ENCODE results near the gene GJB2. TPM values are rescaled to one million over a fixed set of nuclear protein-coding genes. Genes with fewer than 3 reads are reported as not detected.

The GJB2 gene
- total and polyA plus RNA-seq, 10 of the 15 experiments (the other 5 are each of a cell fraction or from before 2014, with no cell fraction given), result 0.07 to 0.59 (median 0.31) TPM; not detected in 1

- H3K4me2 ChIP-seq (ENCODE audit: control insufficient read depth, insufficient read depth), result no peak overlapping the region
- TF ChIP-seq NKRF (conservative IDR thresholded peaks at IDR 0.05), result no peak
- SMC1A ChIA-PET (ENCODE audit: uncharacterized antibody, unreplicated experiment), result no interaction called here
- ATAC-seq (no peak), DNase-seq (ENCODE audit: low read depth, low spot score) (no peak), FAIRE-seq (no peak)
- H3K9me3 ChIP-seq (replicated peaks; ENCODE audit: control insufficient read depth, insufficient read depth, low read length), result no peaks in the 10 kb centered on the region
- no peaks in the 10 kb centered on the region for H4K20me1 ChIP-seq (ENCODE audit: control insufficient read depth, insufficient read depth)
- RAD21 ChIA-PET (ENCODE audit: unreplicated experiment), result no interaction called here
- H3K79me2 ChIP-seq (ENCODE audit: control insufficient read depth, insufficient read depth, low read length), result no peaks in the 10 kb centered on the region
- peaks cover 0 to 3% of the 10 kb centered on the region in 2 experiments; a peak in 2 of 4 replicates for H3K27me3 ChIP-seq (replicated peaks in 1 of 2; ENCODE audit: control insufficient read depth in 2 of 2, insufficient read depth in 2 of 2, low read length in 1 of 2)
- in situ Hi-C loops (cut with MboI), result no loop called here
- H2AFZ ChIP-seq (ENCODE audit: control insufficient read depth, low read depth, low read length), result no peak overlapping the region
- H3K4me1 ChIP-seq (ENCODE audit: control insufficient read depth, insufficient read depth, low read length), result no peaks in the 10 kb centered on the region
- POLR2A ChIA-PET, result no interaction called here
- BruUV-seq (replicated peaks), result no TSS peak
- no peak overlapping the region for H3K4me3 ChIP-seq
- no peak overlapping the region for H3K27ac ChIP-seq (ENCODE audit: control insufficient read depth, insufficient read depth)
- CTCF ChIA-PET, result no interaction called here
- intact Hi-C loops (cut with micrococcal nuclease; ENCODE audit: unreplicated experiment), result no loop called here
- H3K9ac ChIP-seq (ENCODE audit: control insufficient read depth, insufficient read depth, low read length), result no peak overlapping the region
- WGBS (ENCODE audit: insufficient coverage, insufficient replicate concordance, low lambda C conversion rate, missing lambda C conversion rate), result 51% methylated on average over 4 of the region's 4 CpGs
- no peaks in the 10 kb centered on the region for H3K36me3 ChIP-seq (ENCODE audit: control insufficient read depth in 2 of 2, insufficient read depth in 2 of 2, low read length in 1 of 2)
These were observed 52.3 kb downstream of the GJB2 start for GRCh38 chr13:20140487-20140886.

DNA sequence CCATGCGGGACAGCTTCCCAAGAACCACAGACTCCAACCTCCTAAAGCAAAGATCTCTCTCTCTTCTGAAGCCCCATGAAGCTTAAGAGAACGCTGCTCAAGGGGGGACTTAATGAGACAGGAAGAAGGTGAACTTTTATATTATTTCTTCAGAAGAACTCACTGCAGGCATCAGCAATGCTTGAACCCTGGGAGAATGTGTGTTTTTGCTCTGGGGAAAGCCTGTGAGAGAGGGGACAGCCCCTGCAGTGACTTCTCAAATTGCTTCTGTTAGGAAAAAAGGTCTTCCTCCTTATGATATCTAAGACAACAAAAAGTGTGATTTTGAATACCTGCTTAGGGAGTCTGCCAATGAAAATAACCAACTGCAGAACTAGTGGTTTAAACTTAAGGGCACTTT is 54.9 kb downstream of the GJB2 start:
- Histone ChIP-seq H3K27ac (ENCODE audit: control insufficient read depth, insufficient read depth) (no peak overlapping the region), H3K79me2 (ENCODE audit: control insufficient read depth, insufficient read depth, low read length) (no peaks in the 10 kb centered on the region), H3K4me1 (ENCODE audit: control insufficient read depth, insufficient read depth, low read length) (no peaks in the 10 kb centered on the region), H3K4me3 (no peak overlapping the region), H3K27me3 (replicated peaks in 1 of 2; ENCODE audit: control insufficient read depth in 2 of 2, insufficient read depth in 2 of 2, low read length in 1 of 2) (no peaks in the 10 kb centered on the region; a peak in 1 of 4 replicates), H2AFZ (ENCODE audit: control insufficient read depth, low read depth, low read length) (no peak overlapping the region), H3K36me3 (ENCODE audit: control insufficient read depth in 2 of 2, insufficient read depth in 2 of 2, low read length in 1 of 2) (no peaks in the 10 kb centered on the region), H3K9me3 (replicated peaks; ENCODE audit: control insufficient read depth, insufficient read depth, low read length) (no peaks in the 10 kb centered on the region), H3K9ac (ENCODE audit: control insufficient read depth, insufficient read depth, low read length) (no peak overlapping the region), H4K20me1 (ENCODE audit: control insufficient read depth, insufficient read depth) (no peaks in the 10 kb centered on the region), H3K4me2 (ENCODE audit: control insufficient read depth, insufficient read depth) (no peak overlapping the region)
- RAD21 ChIA-PET (ENCODE audit: unreplicated experiment), result no interaction called here
- no peak for TF ChIP-seq ZNF217 (IDR thresholded peaks at IDR 0.05)
- no peak for TF ChIP-seq SMC3 (IDR thresholded peaks at IDR 0.05; ENCODE audit: borderline replicate concordance, low read length)
- POLR2A ChIA-PET, result no interaction called here
- 59% methylated on average over 2 of the region's 2 CpGs for WGBS (ENCODE audit: insufficient coverage, insufficient replicate concordance, low lambda C conversion rate, missing lambda C conversion rate)
- ATAC-seq, result no peak
- BruUV-seq (replicated peaks), result no TSS peak
- in situ Hi-C loops (cut with MboI), result no loop called here
- CTCF ChIA-PET, result no interaction called here
- DNase-seq (ENCODE audit: low read depth, low spot score), result no peak
- intact Hi-C loops (cut with micrococcal nuclease; ENCODE audit: unreplicated experiment), result no loop called here
- no peak for FAIRE-seq
- SMC1A ChIA-PET (ENCODE audit: uncharacterized antibody, unreplicated experiment), result interaction anchor here (1.1 kb wide), 1 partner anchor 9 kb away, joined by 3 read pairs; no protein-coding TSS in a partner anchor

Other genes with a start within 250 kb of the GJB2 start
- 30.4 and 40.4 TPM in 2 replicates for gene ZMYM2, start 234.2 kb downstream of the GJB2 start, total RNA-seq (2014; rRNA removed)
- gene ZMYM2, start 234.2 kb downstream of the GJB2 start, total RNA-seq (2014; rRNA removed; fragmentation: Illumina TruSeq; extraction: Trizol), result 57.6 and 60.3 TPM in 2 replicates
- 37.3 and 43.1 TPM in 2 replicates for gene ZMYM2, start 234.2 kb downstream of the GJB2 start, total RNA-seq (2021)
- gene ZMYM2, start 234.2 kb downstream of the GJB2 start, polyA plus RNA-seq (2011; rRNA removed), result 60.4 and 120 TPM in 2 replicates
- 46.7 and 48.8 TPM in 2 replicates for gene ZMYM2, start 234.2 kb downstream of the GJB2 start, polyA plus RNA-seq (2014; fragmentation: Illumina TruSeq; extraction: Trizol)
- 1 to 10 TPM; 9.5 TPM for gene ZMYM2, start 234.2 kb downstream of the GJB2 start, polyA plus RNA-seq (2014; fragmentation: Nextera tagmentation; extraction: Ambion mirVana)
- gene ZMYM2, start 234.2 kb downstream of the GJB2 start, polyA plus RNA-seq (2014; rRNA removed), result 28.3 and 38.8 TPM in 2 replicates
- gene ZMYM2, start 234.2 kb downstream of the GJB2 start, polyA plus RNA-seq (2016; fragmentation: Nextera tagmentation; extraction: Ambion mirVana), result 10 to 100 TPM; 13.0 to 15.3 TPM
- gene GJA3, start 31.9 kb downstream of the GJB2 start, total RNA-seq (2014; rRNA removed), result 0.11 TPM in 1 of 2 replicates, not detected in the other
- 0.05 TPM in 1 of 2 replicates, not detected in the other for gene GJA3, start 31.9 kb downstream of the GJB2 start, total RNA-seq (2014; rRNA removed; fragmentation: Illumina TruSeq; extraction: Trizol)
- gene GJA3, start 31.9 kb downstream of the GJB2 start, total RNA-seq (2021), result not detected in 2 replicates
- gene GJA3, start 31.9 kb downstream of the GJB2 start, polyA plus RNA-seq (2011; rRNA removed), result 0.08 and 0.17 TPM in 2 replicates
- gene GJA3, start 31.9 kb downstream of the GJB2 start, polyA plus RNA-seq (2014; fragmentation: Illumina TruSeq; extraction: Trizol), result 0.04 TPM in 1 of 2 replicates, not detected in the other
- gene GJA3, start 31.9 kb downstream of the GJB2 start, polyA plus RNA-seq (2014; fragmentation: Nextera tagmentation; extraction: Ambion mirVana), result not detected
- 0.03 TPM in 2 replicates for gene GJA3, start 31.9 kb downstream of the GJB2 start, polyA plus RNA-seq (2014; rRNA removed)
- gene GJA3, start 31.9 kb downstream of the GJB2 start, polyA plus RNA-seq (2016; fragmentation: Nextera tagmentation; extraction: Ambion mirVana), result under 1 TPM in 1 of 2 experiments, not detected in 1; 0.03 TPM
- gene GJB6, start 39.4 kb upstream of the GJB2 start, total RNA-seq (2014; rRNA removed), result not detected in 2 replicates
- not detected in 2 replicates for gene GJB6, start 39.4 kb upstream of the GJB2 start, total RNA-seq (2014; rRNA removed; fragmentation: Illumina TruSeq; extraction: Trizol)
- not detected in 2 replicates for gene GJB6, start 39.4 kb upstream of the GJB2 start, total RNA-seq (2021)
- gene GJB6, start 39.4 kb upstream of the GJB2 start, polyA plus RNA-seq (2011; rRNA removed), result 0.03 TPM in 1 of 2 replicates, not detected in the other
- gene GJB6, start 39.4 kb upstream of the GJB2 start, polyA plus RNA-seq (2014; fragmentation: Illumina TruSeq; extraction: Trizol), result not detected in 2 replicates
- not detected for gene GJB6, start 39.4 kb upstream of the GJB2 start, polyA plus RNA-seq (2014; fragmentation: Nextera tagmentation; extraction: Ambion mirVana)
- gene GJB6, start 39.4 kb upstream of the GJB2 start, polyA plus RNA-seq (2014; rRNA removed), result not detected in 2 replicates
- not detected for gene GJB6, start 39.4 kb upstream of the GJB2 start, polyA plus RNA-seq (2016; fragmentation: Nextera tagmentation; extraction: Ambion mirVana)

Measured in GM12878 (cell line).